Neural cell (in vitro differentiated cells): ENCODE measurements around the gene SPATA12. TPM values are rescaled to one million over a fixed set of nuclear protein-coding genes. Genes with fewer than 3 reads are reported as not detected.

Source experiments
- H2AFZ ChIP-seq: fragments of 200-600, 300-800 bp; sonication (generic), shearing (Covaris generic); 2 replicates; pipeline ENCODE4 v1.6.0; 2014; ENCODE audit warnings: low read depth, mild to moderate bottlenecking, antibody characterized with exemption, low read length, moderate library complexity
- H3F3A ChIP-seq: fragments of 200-600 bp; shearing (Covaris generic); 2 replicates; pipeline ENCODE4 v1.6.1; 2016; ENCODE audit warnings: mild to moderate bottlenecking, moderate library complexity, mixed read lengths, antibody characterized with exemption, low read length; ENCODE audit not compliant: insufficient read depth, poor library complexity, severe bottlenecking
- H3K27ac ChIP-seq: fragments of 200-600, 300-800 bp; sonication (generic), shearing (Covaris generic); 2 replicates; pipeline ENCODE4 v1.5.1; 2014; ENCODE audit warnings: mild to moderate bottlenecking, low read length, moderate library complexity
- H3K27me3 ChIP-seq: fragments of 300-800, 200-600 bp; sonication (generic), shearing (Covaris generic); 2 replicates; pipeline ENCODE4 v1.6.0; 2014; ENCODE audit warnings: mild to moderate bottlenecking, low read depth, low read length, moderate library complexity; ENCODE audit not compliant: insufficient read depth
- H3K36me3 ChIP-seq: fragments of 300-800, 200-600 bp; sonication (generic), shearing (Covaris generic); 2 replicates; pipeline ENCODE4 v1.5.1; 2014; ENCODE audit warnings: mild to moderate bottlenecking, antibody characterized with exemption, low read length, moderate library complexity; ENCODE audit not compliant: insufficient read depth
- H3K4me2 ChIP-seq: fragments of 300-800, 200-600 bp; sonication (generic), shearing (Covaris generic); 2 replicates; pipeline ENCODE4 v1.6.0; 2014; ENCODE audit warnings: mild to moderate bottlenecking, low read length
- H3K4me3 ChIP-seq: fragments of 300-800, 200-600 bp; sonication (generic), shearing (Covaris generic); 2 replicates; pipeline ENCODE4 v1.5.1; 2014; ENCODE audit warnings: mild to moderate bottlenecking, low read length, moderate library complexity
- H3K79me2 ChIP-seq: fragments of 200-600 bp; shearing (Covaris generic); replicated peaks from 2 replicates; pipeline ENCODE4 v1.6.0; 2014; ENCODE audit warnings: mild to moderate bottlenecking, low read length, moderate library complexity; ENCODE audit not compliant: insufficient read depth
- H3K9ac ChIP-seq: fragments of 300-800, 200-600 bp; sonication (generic), shearing (Covaris generic); 2 replicates; pipeline ENCODE4 v1.6.1; 2016; ENCODE audit warnings: mild to moderate bottlenecking, low read length, mixed read lengths
- H3K9me2 ChIP-seq: fragments of 200-600 bp; shearing (Covaris generic); 2 replicates; pipeline ENCODE4 v1.6.1; 2016; ENCODE audit warnings: mild to moderate bottlenecking, low read length, mixed read lengths; ENCODE audit not compliant: insufficient read depth
- H3K9me3 ChIP-seq: fragments of 200-600, 300-800 bp; sonication (generic), shearing (Covaris generic); 2 replicates; pipeline ENCODE4 v1.6.1; 2016; ENCODE audit warnings: mild to moderate bottlenecking, mixed run types, low read length, moderate library complexity, mixed read lengths
- H4K20me1 ChIP-seq: fragments of 200-600 bp; shearing (Covaris generic); 2 replicates; pipeline ENCODE4 v1.6.1; 2016; ENCODE audit warnings: mild to moderate bottlenecking, mixed run types; ENCODE audit not compliant: insufficient read depth
- EP300 ChIP-seq: fragments of 450-650 bp; conservative IDR thresholded peaks from 2 replicates; pipeline ENCODE4 v1.6.1; 2014; ENCODE audit warnings: antibody characterized with exemption, mild to moderate bottlenecking, moderate library complexity; ENCODE audit not compliant: poor library complexity, severe bottlenecking
- MXI1 ChIP-seq: fragments of 450-650 bp; conservative IDR thresholded peaks from 2 replicates; pipeline ENCODE4 v1.6.1; 2014; ENCODE audit warnings: antibody characterized with exemption, mild to moderate bottlenecking; ENCODE audit not compliant: poor library complexity, severe bottlenecking
- POLR2AphosphoS5 ChIP-seq: IDR thresholded peaks from 2 replicates; pipeline ENCODE4 v1.6.1; 2012
- RAD21 ChIP-seq: fragments of 450-650 bp; conservative IDR thresholded peaks from 2 replicates; pipeline ENCODE4 v1.6.1; 2014; ENCODE audit warnings: antibody characterized with exemption, mild to moderate bottlenecking, moderate library complexity
- SMC3 ChIP-seq: fragments of 450-650 bp; conservative IDR thresholded peaks from 2 replicates; pipeline ENCODE4 v1.6.1; 2014; ENCODE audit warnings: antibody characterized with exemption, mild to moderate bottlenecking, moderate library complexity; ENCODE audit not compliant: poor library complexity
- TAF1 ChIP-seq: IDR thresholded peaks from 2 replicates; pipeline ENCODE4 v1.6.1; 2012; ENCODE audit warnings: low read depth
- polyA plus RNA-seq: library from polyadenylated mRNA; depleted of rRNA; stranded (reverse); fragments of >200 nt; gene quantifications from 2 replicates; pipeline ENCODE4 v1.2.3, GENCODE V29; 2014
- TF ChIP-seq, protein P1 (sequence below): fragments of 450-650 bp; IDR thresholded peaks from 2 replicates; pipeline ENCODE4 v1.5.1; 2014; ENCODE audit warnings: antibody characterized with exemption, mild to moderate bottlenecking, moderate library complexity; ENCODE audit not compliant: poor library complexity, severe bottlenecking

Gene SPATA12
- polyA plus RNA-seq, 1 donor from 2014 or later, result not detected

DNA sequence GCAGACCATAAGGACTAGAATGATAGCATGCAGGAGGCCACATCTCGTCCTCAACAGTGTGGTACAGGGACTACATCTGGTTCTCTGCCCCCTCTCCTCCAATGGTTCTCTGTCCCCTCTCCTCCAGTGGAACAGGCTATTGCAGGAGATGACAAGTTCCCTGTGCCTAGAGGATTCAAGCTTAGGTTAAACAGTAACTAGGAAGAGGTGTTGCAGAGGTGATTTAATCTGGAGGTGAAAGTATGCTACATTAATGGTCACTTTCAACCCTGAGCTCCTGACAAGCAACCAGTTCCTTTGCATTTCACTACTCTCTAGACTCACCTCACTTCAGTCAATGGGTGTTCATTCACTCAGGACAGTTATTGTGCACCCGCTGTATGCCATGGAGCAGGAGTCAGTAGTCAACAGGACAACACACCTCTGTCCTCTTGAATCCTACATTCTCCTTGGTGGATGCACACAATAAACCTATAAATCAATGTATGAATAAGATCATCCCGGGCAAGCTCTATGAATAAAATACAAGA, 16.0 kb downstream of the SPATA12 start:
- Histone ChIP-seq H3K9me2 (no peaks in the 10 kb centered on the region), H3K36me3 (no peaks in the 10 kb centered on the region), H3K9ac (no peak overlapping the region), H3K4me3 (no peak overlapping the region), H2AFZ (no peak overlapping the region), H3K9me3 (no peaks in the 10 kb centered on the region), H4K20me1 (no peaks in the 10 kb centered on the region), H3K4me2 (no peak overlapping the region), H3F3A (no peaks in the 10 kb centered on the region), H3K27ac (no peak overlapping the region), H3K27me3 (peaks cover 30% of the 10 kb centered on the region), H3K79me2 (no peaks in the 10 kb centered on the region)
- TF ChIP-seq, protein P1, sequence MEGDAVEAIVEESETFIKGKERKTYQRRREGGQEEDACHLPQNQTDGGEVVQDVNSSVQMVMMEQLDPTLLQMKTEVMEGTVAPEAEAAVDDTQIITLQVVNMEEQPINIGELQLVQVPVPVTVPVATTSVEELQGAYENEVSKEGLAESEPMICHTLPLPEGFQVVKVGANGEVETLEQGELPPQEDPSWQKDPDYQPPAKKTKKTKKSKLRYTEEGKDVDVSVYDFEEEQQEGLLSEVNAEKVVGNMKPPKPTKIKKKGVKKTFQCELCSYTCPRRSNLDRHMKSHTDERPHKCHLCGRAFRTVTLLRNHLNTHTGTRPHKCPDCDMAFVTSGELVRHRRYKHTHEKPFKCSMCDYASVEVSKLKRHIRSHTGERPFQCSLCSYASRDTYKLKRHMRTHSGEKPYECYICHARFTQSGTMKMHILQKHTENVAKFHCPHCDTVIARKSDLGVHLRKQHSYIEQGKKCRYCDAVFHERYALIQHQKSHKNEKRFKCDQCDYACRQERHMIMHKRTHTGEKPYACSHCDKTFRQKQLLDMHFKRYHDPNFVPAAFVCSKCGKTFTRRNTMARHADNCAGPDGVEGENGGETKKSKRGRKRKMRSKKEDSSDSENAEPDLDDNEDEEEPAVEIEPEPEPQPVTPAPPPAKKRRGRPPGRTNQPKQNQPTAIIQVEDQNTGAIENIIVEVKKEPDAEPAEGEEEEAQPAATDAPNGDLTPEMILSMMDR, result no peak
- no peak for TF ChIP-seq TAF1
- no peak for TF ChIP-seq EP300

DNA sequence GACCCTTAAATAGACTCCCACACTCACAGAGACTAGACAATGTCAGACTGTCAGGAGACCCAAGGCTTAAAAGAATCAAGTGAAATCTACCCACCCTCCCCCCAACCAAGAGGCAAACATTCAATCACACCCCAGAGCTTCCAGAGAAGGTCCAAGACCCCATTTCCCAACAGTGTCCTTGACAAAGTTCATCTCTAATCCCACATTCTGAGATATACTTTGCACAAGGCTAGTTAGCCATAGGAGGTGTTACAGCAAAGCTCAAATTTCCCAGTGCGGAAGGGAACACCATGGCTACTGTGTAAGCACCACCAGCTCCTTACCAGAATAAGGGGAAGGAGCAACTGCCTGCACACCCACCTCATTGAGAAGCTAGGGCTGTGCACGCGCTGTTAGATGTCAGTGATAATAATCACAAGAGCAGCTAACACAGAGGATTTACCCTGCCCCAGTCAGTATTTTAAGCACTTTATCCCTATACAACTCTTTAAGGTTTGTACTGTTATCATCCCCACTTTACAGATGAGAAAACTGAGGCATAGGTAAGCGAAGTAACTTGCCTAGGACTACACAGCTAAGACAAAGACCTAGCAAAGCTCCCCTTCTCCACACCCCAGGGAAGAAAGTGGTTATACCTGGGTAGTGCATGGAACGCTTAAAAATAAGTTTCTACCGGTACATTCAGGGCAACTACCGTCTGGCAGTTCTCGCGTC, 17.3 kb downstream of the SPATA12 start:
- no peaks in the 10 kb centered on the region for H3K79me2 ChIP-seq
- peak overlapping the region; percentile 80 for H3K4me3 ChIP-seq
- peaks cover 30% of the 10 kb centered on the region for H3K27me3 ChIP-seq
- H4K20me1 ChIP-seq, result no peaks in the 10 kb centered on the region
- no peak overlapping the region for H2AFZ ChIP-seq
- no peaks in the 10 kb centered on the region for H3K9me3 ChIP-seq
- no peaks in the 10 kb centered on the region for H3K9me2 ChIP-seq
- no peak overlapping the region for H3K9ac ChIP-seq
- H3K27ac ChIP-seq, result no peak overlapping the region
- H3K4me2 ChIP-seq, result peak overlapping the region; percentile 70
- no peak for TF ChIP-seq RAD21
- TF ChIP-seq EP300, result no peak
- TF ChIP-seq POLR2AphosphoS5, result no peak
- no peaks in the 10 kb centered on the region for H3F3A ChIP-seq
- H3K36me3 ChIP-seq, result no peaks in the 10 kb centered on the region

DNA sequence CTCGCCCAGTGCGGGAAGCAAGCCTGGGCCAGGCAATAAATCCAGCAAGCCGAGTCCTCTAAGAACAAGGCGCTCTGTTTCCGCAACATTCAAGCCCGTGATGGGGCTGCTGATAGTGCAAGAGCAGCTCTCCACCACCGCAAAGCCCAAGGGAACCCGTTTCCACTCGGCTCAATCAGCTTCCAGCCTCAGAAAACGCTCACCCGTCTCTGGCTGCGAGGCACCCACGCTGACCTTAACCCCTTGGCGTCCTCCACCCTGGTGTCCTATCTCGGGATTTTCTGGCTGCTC, 17.8 kb downstream of the SPATA12 start:
- Histone ChIP-seq H3K27me3 (peaks cover 30% of the 10 kb centered on the region), H3K79me2 (no peaks in the 10 kb centered on the region), H3K9me3 (no peaks in the 10 kb centered on the region), H3K9ac (peak overlapping the region; percentile 48), H3K4me3 (peak overlapping the region; percentile 80), H3K9me2 (no peaks in the 10 kb centered on the region), H3K36me3 (no peaks in the 10 kb centered on the region), H3F3A (no peaks in the 10 kb centered on the region), H3K27ac (no peak overlapping the region), H4K20me1 (no peaks in the 10 kb centered on the region), H2AFZ (no peak overlapping the region), H3K4me2 (peak overlapping the region; percentile 70)
- no peak for TF ChIP-seq MXI1
- TF ChIP-seq EP300, result no peak
- no peak for TF ChIP-seq TAF1
- no peak for TF ChIP-seq SMC3
- TF ChIP-seq, protein P1, result no peak
- TF ChIP-seq POLR2AphosphoS5, result no peak
